HUES6 (cell line): ENCODE results near the gene AKAP13.

Source experiments
- H3K27ac ChIP-seq: 2 replicates; pipeline ENCODE4 v1.7.0; 2013; ENCODE audit warnings: low read depth, mild to moderate bottlenecking, low read length, inconsistent platforms
- H3K27me3 ChIP-seq: 2 replicates; pipeline ENCODE4 v1.6.1; 2013; ENCODE audit warnings: low read length; ENCODE audit not compliant: control insufficient read depth, insufficient read depth
- H3K36me3 ChIP-seq: 2 replicates; pipeline ENCODE4 v1.6.1; 2013; ENCODE audit warnings: low read length; ENCODE audit not compliant: control insufficient read depth, insufficient read depth
- H3K4me1 ChIP-seq: 2 replicates; pipeline ENCODE4 v1.6.1; 2013; ENCODE audit warnings: low read length; ENCODE audit not compliant: control insufficient read depth, insufficient read depth
- H3K4me3 ChIP-seq: 2 replicates; pipeline ENCODE4 v1.5.1; 2013; ENCODE audit warnings: low read depth, low read length
- H3K9ac ChIP-seq: one replicate; pipeline ENCODE4 v1.6.1; 2013; ENCODE audit warnings: mild to moderate bottlenecking, low read length
- H3K9me3 ChIP-seq: 2 replicates; pipeline ENCODE4 v1.6.1; 2013; ENCODE audit warnings: low read depth, low read length; ENCODE audit not compliant: control insufficient read depth, insufficient read depth

Gene AKAP13

GRCh38 chr15:85760531-85761371, 380.3 kb downstream of the AKAP13 start:
- Histone ChIP-seq H3K4me1 (peaks cover 10% of the 10 kb centered on the region; the same call in 1 of the 2 replicates), H3K9me3 (no peaks in the 10 kb centered on the region), H3K9ac (no peak overlapping the region), H3K4me3 (no peak overlapping the region), H3K27ac (no peak overlapping the region), H3K36me3 (peaks cover 30% of the 10 kb centered on the region), H3K27me3 (no peaks in the 10 kb centered on the region)

GRCh38 chr15:85761635-85762034, 381.2 kb downstream of the AKAP13 start:
- peaks cover 19% of the 10 kb centered on the region for H3K4me1 ChIP-seq
- H3K27me3 ChIP-seq: no peaks in the 10 kb centered on the region
- no peak overlapping the region for H3K27ac ChIP-seq
- H3K36me3 ChIP-seq: peaks cover 30% of the 10 kb centered on the region
- no peaks in the 10 kb centered on the region for H3K9me3 ChIP-seq
- H3K4me3 ChIP-seq: no peak overlapping the region
- no peak overlapping the region for H3K9ac ChIP-seq

- Histone ChIP-seq H3K27me3 (no peaks in the 10 kb centered on the region), H3K9me3 (no peaks in the 10 kb centered on the region), H3K4me3 (no peak overlapping the region), H3K9ac (no peak overlapping the region), H3K36me3 (peaks cover 30% of the 10 kb centered on the region), H3K4me1 (peaks cover 20% of the 10 kb centered on the region), H3K27ac (no peak overlapping the region)
Observed at GRCh38 chr15:85762039-85762755, 381.8 kb downstream of the AKAP13 start.

GRCh38 chr15:85762756-85763127, 382.3 kb downstream of the AKAP13 start:
- H3K9me3 ChIP-seq: no peaks in the 10 kb centered on the region
- H3K36me3 ChIP-seq: peaks cover 27% of the 10 kb centered on the region
- no peak overlapping the region for H3K27ac ChIP-seq
- H3K27me3 ChIP-seq: no peaks in the 10 kb centered on the region
- H3K4me1 ChIP-seq: peaks cover 18% of the 10 kb centered on the region
- H3K4me3 ChIP-seq: no peak overlapping the region
- no peak overlapping the region for H3K9ac ChIP-seq

- Histone ChIP-seq H3K9me3 (no peaks in the 10 kb centered on the region), H3K27ac (no peak overlapping the region), H3K36me3 (peaks cover 28% of the 10 kb centered on the region), H3K9ac (no peak overlapping the region), H3K4me1 (peaks cover 16% of the 10 kb centered on the region), H3K27me3 (no peaks in the 10 kb centered on the region), H3K4me3 (no peak overlapping the region)
Observed at GRCh38 chr15:85763157-85763556, 382.8 kb downstream of the AKAP13 start.

GRCh38 chr15:85763673-85764633, 383.6 kb downstream of the AKAP13 start:
- H3K36me3 ChIP-seq: peaks cover 28% of the 10 kb centered on the region
- H3K9ac ChIP-seq: no peak overlapping the region
- peaks cover 16% of the 10 kb centered on the region for H3K4me1 ChIP-seq
- H3K9me3 ChIP-seq: no peaks in the 10 kb centered on the region
- no peak overlapping the region for H3K4me3 ChIP-seq
- H3K27me3 ChIP-seq: no peaks in the 10 kb centered on the region
- H3K27ac ChIP-seq: no peak overlapping the region; the same call in 1 of the 2 replicates

GRCh38 chr15:85764649-85765277, 384.4 kb downstream of the AKAP13 start:
- H3K4me1 ChIP-seq: peaks cover 16% of the 10 kb centered on the region
- H3K27me3 ChIP-seq: no peaks in the 10 kb centered on the region
- no peak overlapping the region; the same call in 1 of the 2 replicates for H3K27ac ChIP-seq
- H3K9ac ChIP-seq: no peak overlapping the region
- no peak overlapping the region for H3K4me3 ChIP-seq
- no peaks in the 10 kb centered on the region for H3K9me3 ChIP-seq
- H3K36me3 ChIP-seq: peaks cover 28% of the 10 kb centered on the region

- Histone ChIP-seq H3K9ac (no peak overlapping the region), H3K27me3 (no peaks in the 10 kb centered on the region), H3K36me3 (peaks cover 17% of the 10 kb centered on the region), H3K4me1 (peaks cover 19% of the 10 kb centered on the region), H3K27ac (no peak overlapping the region), H3K4me3 (no peak overlapping the region), H3K9me3 (no peaks in the 10 kb centered on the region)
Observed at GRCh38 chr15:85766001-85766831, 385.8 kb downstream of the AKAP13 start.

GRCh38 chr15:85767785-85768529, 387.6 kb downstream of the AKAP13 start:
- H3K27me3 ChIP-seq: no peaks in the 10 kb centered on the region
- H3K4me1 ChIP-seq: peaks cover 19% of the 10 kb centered on the region
- H3K9ac ChIP-seq: no peak overlapping the region
- H3K27ac ChIP-seq: no peak overlapping the region
- H3K36me3 ChIP-seq: peaks cover 17% of the 10 kb centered on the region
- no peak overlapping the region for H3K4me3 ChIP-seq
- H3K9me3 ChIP-seq: no peaks in the 10 kb centered on the region
